Diencephalon (tissue), 1 donor: Measurements from ENCODE around the gene SEMA6A. TPM values are rescaled to one million over a fixed set of nuclear protein-coding genes. Genes with fewer than 3 reads are reported as not detected.

Experiments
- total RNA-seq: library from RNA; depleted of rRNA; stranded (reverse); fragments of >200 nt; gene quantifications from one replicate; pipeline ENCODE4 v1.2.3, GENCODE V29; 2014

Gene SEMA6A, protein sequence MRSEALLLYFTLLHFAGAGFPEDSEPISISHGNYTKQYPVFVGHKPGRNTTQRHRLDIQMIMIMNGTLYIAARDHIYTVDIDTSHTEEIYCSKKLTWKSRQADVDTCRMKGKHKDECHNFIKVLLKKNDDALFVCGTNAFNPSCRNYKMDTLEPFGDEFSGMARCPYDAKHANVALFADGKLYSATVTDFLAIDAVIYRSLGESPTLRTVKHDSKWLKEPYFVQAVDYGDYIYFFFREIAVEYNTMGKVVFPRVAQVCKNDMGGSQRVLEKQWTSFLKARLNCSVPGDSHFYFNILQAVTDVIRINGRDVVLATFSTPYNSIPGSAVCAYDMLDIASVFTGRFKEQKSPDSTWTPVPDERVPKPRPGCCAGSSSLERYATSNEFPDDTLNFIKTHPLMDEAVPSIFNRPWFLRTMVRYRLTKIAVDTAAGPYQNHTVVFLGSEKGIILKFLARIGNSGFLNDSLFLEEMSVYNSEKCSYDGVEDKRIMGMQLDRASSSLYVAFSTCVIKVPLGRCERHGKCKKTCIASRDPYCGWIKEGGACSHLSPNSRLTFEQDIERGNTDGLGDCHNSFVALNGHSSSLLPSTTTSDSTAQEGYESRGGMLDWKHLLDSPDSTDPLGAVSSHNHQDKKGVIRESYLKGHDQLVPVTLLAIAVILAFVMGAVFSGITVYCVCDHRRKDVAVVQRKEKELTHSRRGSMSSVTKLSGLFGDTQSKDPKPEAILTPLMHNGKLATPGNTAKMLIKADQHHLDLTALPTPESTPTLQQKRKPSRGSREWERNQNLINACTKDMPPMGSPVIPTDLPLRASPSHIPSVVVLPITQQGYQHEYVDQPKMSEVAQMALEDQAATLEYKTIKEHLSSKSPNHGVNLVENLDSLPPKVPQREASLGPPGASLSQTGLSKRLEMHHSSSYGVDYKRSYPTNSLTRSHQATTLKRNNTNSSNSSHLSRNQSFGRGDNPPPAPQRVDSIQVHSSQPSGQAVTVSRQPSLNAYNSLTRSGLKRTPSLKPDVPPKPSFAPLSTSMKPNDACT
- 59.1 TPM for total RNA-seq

DNA sequence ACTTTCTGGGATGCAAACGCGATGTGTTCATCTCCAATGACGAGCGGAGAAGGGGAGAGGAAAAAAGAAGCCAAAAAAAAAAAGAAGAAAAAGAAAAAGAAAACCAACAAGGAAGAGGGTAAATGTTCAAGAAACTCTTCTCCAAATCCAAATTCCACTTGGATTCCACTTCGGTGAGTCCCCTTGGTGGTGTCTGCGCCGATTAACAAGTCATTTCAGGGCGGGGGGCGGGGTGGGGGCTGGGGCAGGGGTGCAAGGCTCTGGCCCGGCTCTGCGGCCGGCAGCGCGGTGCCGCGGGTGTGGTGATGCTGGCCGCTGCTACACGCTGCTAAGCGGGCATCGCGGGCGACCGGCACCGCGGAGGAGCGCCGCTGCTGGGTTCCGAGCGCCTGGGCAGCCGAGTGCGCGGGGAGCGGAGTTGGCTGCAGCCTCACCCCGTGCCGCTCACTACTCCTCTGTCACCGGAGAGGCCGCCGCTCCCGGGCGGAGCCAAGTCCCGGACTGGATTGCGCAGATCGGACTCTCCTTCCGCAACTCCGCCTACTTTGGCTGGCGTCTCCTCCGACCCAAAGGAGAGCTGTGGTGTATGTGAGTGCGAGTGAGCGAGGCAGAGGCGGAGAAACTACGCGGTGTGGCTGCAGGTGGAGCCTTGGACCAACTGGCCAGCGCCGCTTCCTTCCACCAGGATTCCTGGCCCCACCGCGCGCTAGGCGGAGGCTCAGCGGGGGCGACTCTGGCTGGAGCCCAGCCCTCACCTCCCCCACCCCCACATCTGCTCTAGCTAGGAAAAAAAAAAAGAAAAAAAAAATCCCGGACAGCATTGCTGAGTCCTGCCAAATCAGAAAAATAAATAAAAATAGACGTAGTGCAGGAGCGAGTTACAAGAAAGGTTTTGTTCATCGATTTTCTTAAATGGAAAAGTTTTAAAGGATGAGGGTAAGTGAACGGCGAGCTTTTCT is at the start of gene SEMA6A:
TSS of gene SEMA6A (minus strand) at position 457 of the 959 bp plus-strand sequence. CDS start 69,879 bp downstream, outside the sequence.

